ENCODE results near the gene CD72. TPM values are rescaled to one million over a fixed set of nuclear protein-coding genes. Genes with fewer than 3 reads are reported as not detected.

Gene CD72
- polyA plus RNA-seq, 2 of the 4 experiments (the other 2 are of a cell fraction), result 0.44 to 1.2 TPM

DNA sequence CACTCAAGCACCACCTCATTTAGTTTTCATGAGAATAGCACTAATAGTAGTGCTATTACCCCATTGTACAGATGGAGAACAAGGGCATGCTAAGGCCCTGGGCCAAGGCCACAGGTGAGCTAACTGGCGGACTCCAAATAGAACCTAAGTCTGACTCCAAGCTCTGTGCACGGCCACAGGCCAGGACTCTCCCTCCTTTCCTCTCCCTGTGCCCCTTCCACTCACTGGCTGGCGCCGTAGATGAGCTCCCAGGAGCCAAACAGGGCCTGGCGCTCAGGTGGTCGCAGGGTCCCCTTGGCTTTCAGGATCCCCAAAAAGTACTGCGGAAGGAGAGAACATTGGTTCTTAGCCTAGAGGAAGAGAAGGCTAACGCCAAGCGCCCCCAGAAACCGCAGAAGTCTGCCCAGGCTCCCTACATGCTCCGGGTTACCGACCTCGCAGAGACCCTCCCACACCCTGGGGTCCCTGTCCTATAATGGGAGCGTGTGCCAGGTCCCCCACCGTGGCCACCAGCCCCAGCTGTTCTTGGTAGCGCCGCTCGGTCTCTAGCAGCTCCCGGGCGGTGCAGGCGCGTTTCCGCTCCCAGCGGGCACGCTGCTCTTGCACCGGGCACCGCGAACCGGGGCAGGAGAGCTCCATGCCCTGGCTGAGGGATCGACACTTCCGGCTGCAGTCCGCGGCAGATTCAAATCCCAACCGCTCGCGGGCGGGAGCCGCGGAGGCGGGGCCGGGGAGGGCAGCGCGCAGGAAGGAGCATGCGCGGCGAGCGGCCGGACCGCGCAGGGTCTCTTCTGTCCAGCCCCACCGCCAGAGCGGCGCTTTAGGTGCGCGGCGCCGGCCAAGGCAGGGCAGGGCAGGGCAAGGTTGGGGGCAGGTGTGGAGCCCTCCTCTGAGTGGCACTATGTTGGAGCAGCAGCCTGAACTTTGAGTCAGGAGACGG, 46.6 kb upstream of the CD72 start, which contains the start of gene ARHGEF39 (continued):
- TF ChIP-seq RNF2 (IDR thresholded peaks at IDR 0.05; ENCODE audit: borderline replicate concordance, low read depth), result no peak
- TF ChIP-seq MAZ (IDR thresholded peaks at IDR 0.05; ENCODE audit: borderline replicate concordance, low read depth, low read length), result 0 out of 2 replicates have a peak, but pooled peaks have one; percentile 60
- TF ChIP-seq BHLHE40 (IDR thresholded peaks at IDR 0.05; ENCODE audit: low read depth, low read length), result no peak
- TF ChIP-seq, protein P1, sequence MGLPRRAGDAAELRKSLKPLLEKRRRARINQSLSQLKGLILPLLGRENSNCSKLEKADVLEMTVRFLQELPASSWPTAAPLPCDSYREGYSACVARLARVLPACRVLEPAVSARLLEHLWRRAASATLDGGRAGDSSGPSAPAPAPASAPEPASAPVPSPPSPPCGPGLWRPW (IDR thresholded peaks at IDR 0.05), result no peak
- TF ChIP-seq EHMT2 (IDR thresholded peaks at IDR 0.05; ENCODE audit: low read depth), result no peak
- TF ChIP-seq POLR2A (IDR thresholded peaks at IDR 0.05; ENCODE audit: low read length), result peak; percentile 65
- TF ChIP-seq TP53 (CRISPR knock-in tag; IDR thresholded peaks at IDR 0.05), result no peak
- peak; percentile 39 to 62; a peak in 4 of 5 replicates for TF ChIP-seq RAD21 (conservative IDR thresholded peaks at IDR 0.05 in 1 of 2, IDR thresholded peaks at IDR 0.05 in 1 of 2)

DNA sequence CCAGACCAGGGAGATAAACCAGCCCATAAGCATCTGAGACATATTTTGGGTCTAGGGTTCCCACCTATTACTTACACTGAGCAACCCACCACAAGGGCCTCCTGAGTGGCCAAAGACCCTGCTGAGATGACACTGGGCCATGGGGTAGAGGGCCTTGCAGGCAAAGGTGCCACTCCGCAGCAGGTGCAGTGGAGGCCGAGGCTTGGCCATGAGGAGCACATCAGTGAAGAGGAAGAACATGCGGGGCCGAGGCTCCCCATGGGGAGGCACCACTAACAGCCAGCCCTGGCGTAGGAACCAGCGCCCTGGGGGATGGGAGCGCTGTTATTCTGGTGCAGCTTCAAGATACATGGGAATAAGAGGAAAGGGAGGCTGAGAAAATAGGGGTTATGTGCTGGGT, 44.2 kb upstream of the CD72 start:
- TF ChIP-seq JUN (IDR thresholded peaks at IDR 0.05) (no peak), NPAS2 (CRISPR knock-in tag; IDR thresholded peaks at IDR 0.05; ENCODE audit: borderline replicate concordance) (no peak), ESRRA (IDR thresholded peaks at IDR 0.05; ENCODE audit: borderline replicate concordance, low read length) (no peak), RNF2 (IDR thresholded peaks at IDR 0.05; ENCODE audit: borderline replicate concordance, low read depth) (no peak), MAFK (IDR thresholded peaks at IDR 0.05; ENCODE audit: partially characterized antibody) (no peak), CHD2 (IDR thresholded peaks at IDR 0.05; ENCODE audit: low read length, partially characterized antibody) (no peak), MYC (IDR thresholded peaks at IDR 0.05; ENCODE audit: borderline replicate concordance, low read length) (no peak), ZSCAN20 (CRISPR knock-in tag; IDR thresholded peaks at IDR 0.05) (no peak), SMC3 (IDR thresholded peaks at IDR 0.05) (no peak), POLR2A (IDR thresholded peaks at IDR 0.05; ENCODE audit: low read length) (no peak), HOXA7 (CRISPR knock-in tag; IDR thresholded peaks at IDR 0.05) (no peak), ZFP36 (IDR thresholded peaks at IDR 0.05; ENCODE audit: borderline replicate concordance, partially characterized antibody) (no peak), KDM5A (IDR thresholded peaks at IDR 0.05) (no peak)
- TF ChIP-seq, protein P2, sequence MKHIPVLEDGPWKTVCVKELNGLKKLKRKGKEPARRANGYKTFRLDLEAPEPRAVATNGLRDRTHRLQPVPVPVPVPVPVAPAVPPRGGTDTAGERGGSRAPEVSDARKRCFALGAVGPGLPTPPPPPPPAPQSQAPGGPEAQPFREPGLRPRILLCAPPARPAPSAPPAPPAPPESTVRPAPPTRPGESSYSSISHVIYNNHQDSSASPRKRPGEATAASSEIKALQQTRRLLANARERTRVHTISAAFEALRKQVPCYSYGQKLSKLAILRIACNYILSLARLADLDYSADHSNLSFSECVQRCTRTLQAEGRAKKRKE (CRISPR knock-in tag; IDR thresholded peaks at IDR 0.05; ENCODE audit: low read depth), result no peak
- TF ChIP-seq, protein P1 (IDR thresholded peaks at IDR 0.05), result no peak
- TF ChIP-seq, protein P3, sequence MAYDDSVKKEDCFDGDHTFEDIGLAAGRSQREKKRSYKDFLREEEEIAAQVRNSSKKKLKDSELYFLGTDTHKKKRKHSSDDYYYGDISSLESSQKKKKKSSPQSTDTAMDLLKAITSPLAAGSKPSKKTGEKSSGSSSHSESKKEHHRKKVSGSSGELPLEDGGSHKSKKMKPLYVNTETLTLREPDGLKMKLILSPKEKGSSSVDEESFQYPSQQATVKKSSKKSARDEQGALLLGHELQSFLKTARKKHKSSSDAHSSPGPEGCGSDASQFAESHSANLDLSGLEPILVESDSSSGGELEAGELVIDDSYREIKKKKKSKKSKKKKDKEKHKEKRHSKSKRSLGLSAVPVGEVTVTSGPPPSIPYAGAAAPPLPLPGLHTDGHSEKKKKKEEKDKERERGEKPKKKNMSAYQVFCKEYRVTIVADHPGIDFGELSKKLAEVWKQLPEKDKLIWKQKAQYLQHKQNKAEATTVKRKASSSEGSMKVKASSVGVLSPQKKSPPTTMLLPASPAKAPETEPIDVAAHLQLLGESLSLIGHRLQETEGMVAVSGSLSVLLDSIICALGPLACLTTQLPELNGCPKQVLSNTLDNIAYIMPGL (CRISPR knock-in tag; IDR thresholded peaks at IDR 0.05; ENCODE audit: borderline replicate concordance), result no peak
- TF ChIP-seq, protein P4, sequence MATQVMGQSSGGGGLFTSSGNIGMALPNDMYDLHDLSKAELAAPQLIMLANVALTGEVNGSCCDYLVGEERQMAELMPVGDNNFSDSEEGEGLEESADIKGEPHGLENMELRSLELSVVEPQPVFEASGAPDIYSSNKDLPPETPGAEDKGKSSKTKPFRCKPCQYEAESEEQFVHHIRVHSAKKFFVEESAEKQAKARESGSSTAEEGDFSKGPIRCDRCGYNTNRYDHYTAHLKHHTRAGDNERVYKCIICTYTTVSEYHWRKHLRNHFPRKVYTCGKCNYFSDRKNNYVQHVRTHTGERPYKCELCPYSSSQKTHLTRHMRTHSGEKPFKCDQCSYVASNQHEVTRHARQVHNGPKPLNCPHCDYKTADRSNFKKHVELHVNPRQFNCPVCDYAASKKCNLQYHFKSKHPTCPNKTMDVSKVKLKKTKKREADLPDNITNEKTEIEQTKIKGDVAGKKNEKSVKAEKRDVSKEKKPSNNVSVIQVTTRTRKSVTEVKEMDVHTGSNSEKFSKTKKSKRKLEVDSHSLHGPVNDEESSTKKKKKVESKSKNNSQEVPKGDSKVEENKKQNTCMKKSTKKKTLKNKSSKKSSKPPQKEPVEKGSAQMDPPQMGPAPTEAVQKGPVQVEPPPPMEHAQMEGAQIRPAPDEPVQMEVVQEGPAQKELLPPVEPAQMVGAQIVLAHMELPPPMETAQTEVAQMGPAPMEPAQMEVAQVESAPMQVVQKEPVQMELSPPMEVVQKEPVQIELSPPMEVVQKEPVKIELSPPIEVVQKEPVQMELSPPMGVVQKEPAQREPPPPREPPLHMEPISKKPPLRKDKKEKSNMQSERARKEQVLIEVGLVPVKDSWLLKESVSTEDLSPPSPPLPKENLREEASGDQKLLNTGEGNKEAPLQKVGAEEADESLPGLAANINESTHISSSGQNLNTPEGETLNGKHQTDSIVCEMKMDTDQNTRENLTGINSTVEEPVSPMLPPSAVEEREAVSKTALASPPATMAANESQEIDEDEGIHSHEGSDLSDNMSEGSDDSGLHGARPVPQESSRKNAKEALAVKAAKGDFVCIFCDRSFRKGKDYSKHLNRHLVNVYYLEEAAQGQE (IDR thresholded peaks at IDR 0.05), result no peak
- FAIRE-seq, result no peak
- CTCF ChIA-PET, result interaction anchor here (0.9 to 21.5 kb wide), 10 partner anchors 13 to 116 kb away, joined by 3 to 498 read pairs (median 12); partner anchors contain the start of genes CA9, CREB3, GBA2 and RGP1
- no peak for DNase-seq (ENCODE audit: low read depth in 1 of 2, low spot score in 1 of 2)
- ATAC-seq, result no peak
- H3K4me2 ChIP-seq, result no peak overlapping the region
- POLR2A ChIA-PET, result no interaction called here
- peaks cover 42% of the 10 kb centered on the region for H3K4me1 ChIP-seq
- WGBS (ENCODE audit: missing lambda C conversion rate), result 99% methylated on average over 5 of the region's 7 CpGs
- H3K27ac ChIP-seq, result no peak overlapping the region
- no peaks in the 10 kb centered on the region for H3K9me3 ChIP-seq
- no peak overlapping the region for H3K4me3 ChIP-seq

All from A549 (cell line).